Choroid plexus epithelial cell (primary cell): Measurements from ENCODE around the gene PKD1.

Source experiments
- DNase-seq: peaks from one replicate; pipeline ENCODE4 v3.0.0-alpha.2; 2010; ENCODE audit warnings: low read depth
- H3K4me3 ChIP-seq: 2 replicates; pipeline ENCODE4 v1.5.1; 2011; ENCODE audit warnings: low read depth, mild to moderate bottlenecking, control low read depth, low read length, moderate library complexity
- TF ChIP-seq, protein P1 (sequence below): conservative IDR thresholded peaks from 2 replicates; pipeline ENCODE4 v1.5.1; 2011; ENCODE audit warnings: low read depth, mild to moderate bottlenecking, control low read depth, inconsistent platforms, low read length, moderate library complexity

The PKD1 gene

DNA sequence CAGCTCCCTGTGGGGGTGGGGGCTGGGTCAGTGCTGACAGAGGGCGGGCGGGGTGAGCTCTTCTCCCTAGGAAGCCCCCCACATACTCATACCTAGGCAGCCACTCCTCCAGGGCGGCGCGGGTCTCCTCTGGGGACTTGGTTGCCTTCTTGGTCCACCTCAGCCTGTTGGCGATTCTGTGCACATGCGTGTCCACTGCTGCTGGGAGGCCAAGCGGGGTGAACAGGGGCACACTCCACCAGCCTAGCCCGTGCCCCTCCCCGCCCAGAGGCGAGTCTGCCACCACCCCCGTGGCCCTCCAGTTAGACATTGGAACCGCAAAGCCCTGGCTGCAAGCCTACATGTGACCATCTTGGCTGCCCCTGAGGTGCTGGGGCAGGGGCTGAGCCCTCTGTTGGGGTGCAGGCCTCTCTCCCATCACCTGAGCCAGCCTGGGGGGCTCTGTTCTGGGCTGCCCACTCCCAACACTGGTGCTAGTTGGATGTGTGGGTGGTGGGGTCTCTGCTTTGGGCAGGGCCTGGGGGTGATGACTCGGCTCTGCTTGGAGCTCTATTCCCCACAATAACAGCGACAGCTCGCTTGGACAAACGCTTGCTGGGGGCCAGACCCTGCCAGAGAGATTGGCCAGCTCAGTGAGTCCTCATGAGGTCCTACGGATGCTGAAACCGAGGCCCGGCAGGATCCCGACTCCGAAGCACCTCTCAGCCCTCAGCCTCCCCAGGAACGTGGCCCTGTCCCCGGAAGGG is 95.5 kb downstream of the PKD1 start:
- H3K4me3 ChIP-seq: no peak overlapping the region
- TF ChIP-seq, protein P1, sequence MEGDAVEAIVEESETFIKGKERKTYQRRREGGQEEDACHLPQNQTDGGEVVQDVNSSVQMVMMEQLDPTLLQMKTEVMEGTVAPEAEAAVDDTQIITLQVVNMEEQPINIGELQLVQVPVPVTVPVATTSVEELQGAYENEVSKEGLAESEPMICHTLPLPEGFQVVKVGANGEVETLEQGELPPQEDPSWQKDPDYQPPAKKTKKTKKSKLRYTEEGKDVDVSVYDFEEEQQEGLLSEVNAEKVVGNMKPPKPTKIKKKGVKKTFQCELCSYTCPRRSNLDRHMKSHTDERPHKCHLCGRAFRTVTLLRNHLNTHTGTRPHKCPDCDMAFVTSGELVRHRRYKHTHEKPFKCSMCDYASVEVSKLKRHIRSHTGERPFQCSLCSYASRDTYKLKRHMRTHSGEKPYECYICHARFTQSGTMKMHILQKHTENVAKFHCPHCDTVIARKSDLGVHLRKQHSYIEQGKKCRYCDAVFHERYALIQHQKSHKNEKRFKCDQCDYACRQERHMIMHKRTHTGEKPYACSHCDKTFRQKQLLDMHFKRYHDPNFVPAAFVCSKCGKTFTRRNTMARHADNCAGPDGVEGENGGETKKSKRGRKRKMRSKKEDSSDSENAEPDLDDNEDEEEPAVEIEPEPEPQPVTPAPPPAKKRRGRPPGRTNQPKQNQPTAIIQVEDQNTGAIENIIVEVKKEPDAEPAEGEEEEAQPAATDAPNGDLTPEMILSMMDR: no peak
- DNase-seq: no peak

DNA sequence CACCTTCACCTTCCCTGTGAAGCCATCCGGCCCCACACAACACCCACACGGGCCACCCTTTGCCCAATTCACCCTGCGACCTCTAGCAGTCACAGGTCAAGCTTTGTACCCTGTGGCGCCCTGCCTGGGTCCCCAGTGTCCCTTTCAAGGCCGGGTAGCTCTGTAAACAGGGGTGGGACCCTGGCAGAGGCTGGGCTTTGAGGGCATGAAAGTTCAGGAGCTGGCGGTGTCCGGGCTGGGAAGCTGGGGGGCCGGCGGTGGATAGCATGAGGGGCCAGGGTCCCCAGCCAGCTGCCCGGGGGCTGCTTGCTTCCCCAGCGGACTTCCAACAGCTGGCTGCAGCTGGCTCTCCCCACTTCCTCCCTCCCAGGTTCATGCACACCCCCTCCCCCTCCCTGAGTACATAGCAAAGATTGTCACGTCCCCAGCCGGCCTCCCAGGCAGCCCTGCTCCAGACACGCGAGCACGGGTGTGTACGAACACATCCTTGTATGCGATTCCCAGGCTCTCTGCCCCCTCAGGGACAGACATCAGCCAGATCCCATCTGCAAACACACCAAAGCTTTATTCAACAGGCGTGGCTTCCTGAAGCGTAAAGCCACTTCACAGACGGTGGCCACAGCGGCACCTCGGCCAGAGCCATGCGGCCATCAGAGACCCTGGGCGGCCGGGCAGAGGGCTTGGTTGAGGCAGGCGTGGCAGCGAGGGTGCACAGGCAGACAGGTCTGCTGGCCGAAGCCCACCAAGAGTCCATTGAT is 96.2 kb downstream of the PKD1 start:
- H3K4me3 ChIP-seq: no peak overlapping the region
- TF ChIP-seq, protein P1: no peak
- DNase-seq: peak; percentile 79
